ENCODE data around the gene PCDHGA4. TPM values are rescaled to one million over a fixed set of nuclear protein-coding genes. Genes with fewer than 3 reads are reported as not detected.

The PCDHGA4 gene
- total RNA-seq, 1 experiment from 2014 or later: 2.6 TPM

DNA sequence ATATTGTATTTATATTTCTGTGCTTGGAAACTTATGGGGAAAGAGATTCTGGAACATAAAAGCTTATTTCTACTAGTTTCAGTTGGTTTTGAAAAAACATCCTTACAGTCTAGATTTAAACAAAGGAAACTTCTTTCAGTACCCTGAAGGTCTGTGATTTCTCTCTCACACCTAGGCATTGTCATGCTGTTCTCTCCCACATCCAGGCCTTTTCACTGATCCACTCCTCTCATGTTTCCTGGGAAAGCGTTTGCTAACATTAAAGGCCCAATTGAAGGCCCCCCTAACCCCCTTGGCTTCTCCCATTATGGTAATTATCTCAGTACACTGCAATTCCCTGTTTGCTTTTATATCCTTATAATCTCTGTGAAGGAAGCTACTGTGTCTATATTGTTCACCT, 12.0 kb upstream of the PCDHGA4 start:
- no peak overlapping the region for H3K23ac ChIP-seq (ENCODE audit: insufficient read length, low read depth, low read length)
- no peak overlapping the region for H4K8ac ChIP-seq (replicated peaks; ENCODE audit: insufficient read length, low read depth, low read length)
- H2BK20ac ChIP-seq (ENCODE audit: low read depth, low read length, poor library complexity, severe bottlenecking): no peak overlapping the region
- H3K4me2 ChIP-seq (ENCODE audit: insufficient read depth, insufficient read length, low read length): no peak overlapping the region
- no peak overlapping the region for H2BK15ac ChIP-seq (ENCODE audit: low read depth, low read length)
- H3K56ac ChIP-seq (ENCODE audit: insufficient read length, low read depth, low read length): no peak overlapping the region
- H2BK120ac ChIP-seq (ENCODE audit: low read depth, low read length, poor library complexity, severe bottlenecking): no peak overlapping the region
- no peak overlapping the region for H4K91ac ChIP-seq (ENCODE audit: insufficient read length, low read depth, low read length)
- TF ChIP-seq, protein P1, sequence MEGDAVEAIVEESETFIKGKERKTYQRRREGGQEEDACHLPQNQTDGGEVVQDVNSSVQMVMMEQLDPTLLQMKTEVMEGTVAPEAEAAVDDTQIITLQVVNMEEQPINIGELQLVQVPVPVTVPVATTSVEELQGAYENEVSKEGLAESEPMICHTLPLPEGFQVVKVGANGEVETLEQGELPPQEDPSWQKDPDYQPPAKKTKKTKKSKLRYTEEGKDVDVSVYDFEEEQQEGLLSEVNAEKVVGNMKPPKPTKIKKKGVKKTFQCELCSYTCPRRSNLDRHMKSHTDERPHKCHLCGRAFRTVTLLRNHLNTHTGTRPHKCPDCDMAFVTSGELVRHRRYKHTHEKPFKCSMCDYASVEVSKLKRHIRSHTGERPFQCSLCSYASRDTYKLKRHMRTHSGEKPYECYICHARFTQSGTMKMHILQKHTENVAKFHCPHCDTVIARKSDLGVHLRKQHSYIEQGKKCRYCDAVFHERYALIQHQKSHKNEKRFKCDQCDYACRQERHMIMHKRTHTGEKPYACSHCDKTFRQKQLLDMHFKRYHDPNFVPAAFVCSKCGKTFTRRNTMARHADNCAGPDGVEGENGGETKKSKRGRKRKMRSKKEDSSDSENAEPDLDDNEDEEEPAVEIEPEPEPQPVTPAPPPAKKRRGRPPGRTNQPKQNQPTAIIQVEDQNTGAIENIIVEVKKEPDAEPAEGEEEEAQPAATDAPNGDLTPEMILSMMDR (conservative IDR thresholded peaks at IDR 0.05): no peak
- no CpG with 5 or more reads among the region's 1 CpG for WGBS (ENCODE audit: extremely low coverage, insufficient read length, low lambda C conversion rate)
- H3K79me2 ChIP-seq (ENCODE audit: insufficient read depth, low read length): no peaks in the 10 kb centered on the region
- H3K4ac ChIP-seq (ENCODE audit: low read depth, low read length): no peak overlapping the region
- no peaks in the 10 kb centered on the region for H3K27me3 ChIP-seq (ENCODE audit: insufficient read depth, low read length)
- no peaks in the 10 kb centered on the region for H3K4me1 ChIP-seq (ENCODE audit: insufficient read depth, low read length)
- no peak overlapping the region for H2AK5ac ChIP-seq (ENCODE audit: insufficient read length, low read length)
- DNase-seq: no peak
- H3K9ac ChIP-seq (ENCODE audit: extremely low read depth, insufficient read length, low read length): no peak overlapping the region
- peaks cover 25% of the 10 kb centered on the region for H3K9me3 ChIP-seq (ENCODE audit: control insufficient read depth, low read depth, low read length)
- H3K79me1 ChIP-seq (ENCODE audit: insufficient read depth, low read depth, low read length, poor library complexity, severe bottlenecking): no peaks in the 10 kb centered on the region
- no peak overlapping the region for H2AFZ ChIP-seq (ENCODE audit: low read length)
- H2BK12ac ChIP-seq (ENCODE audit: insufficient read length, low read depth, low read length): no peak overlapping the region
- no peak overlapping the region for H4K5ac ChIP-seq (ENCODE audit: insufficient read length, low read depth, low read length)
- H3K18ac ChIP-seq (ENCODE audit: insufficient read length, low read depth, low read length): no peak overlapping the region
- no peaks in the 10 kb centered on the region for H4K20me1 ChIP-seq (ENCODE audit: control insufficient read depth, insufficient read depth, insufficient read length)
- no peak overlapping the region for H2BK5ac ChIP-seq (ENCODE audit: insufficient read length, low read length)
- H3K27ac ChIP-seq (ENCODE audit: insufficient read length, low read depth, low read length): no peak overlapping the region
- H3K27me3 Mint-ChIP-seq (ENCODE audit: low read depth): peaks cover 9% of the 10 kb centered on the region
- no peak overlapping the region for H3K27ac Mint-ChIP-seq
- H3K4me3 Mint-ChIP-seq: peak overlapping the region in 1 of 2 experiments; percentile 44; a peak in 1 of 5 replicates
- H3K4me1 Mint-ChIP-seq: peaks cover 2 to 4% of the 10 kb centered on the region in 2 experiments; a peak in 2 of 4 replicates
- peaks cover 17 to 52% (median 33%) of the 10 kb centered on the region in 3 experiments for H3K36me3 Mint-ChIP-seq (ENCODE audit: insufficient read depth in 1 of 3, low read depth in 3 of 3)
- H3K23me2 ChIP-seq (ENCODE audit: insufficient read length, low read depth, low read length, poor library complexity, severe bottlenecking): no peaks in the 10 kb centered on the region
- H3K9me3 Mint-ChIP-seq: peaks cover 68 to 79% of the 10 kb centered on the region in 2 experiments
- no peak overlapping the region for H3T11ph ChIP-seq (ENCODE audit: low read length)
- no peak overlapping the region for H3K14ac ChIP-seq (ENCODE audit: insufficient read depth, low read length)

Measured in H9 (cell line).